ENCODE measurements around the gene XPC.

The XPC gene

GRCh38 chr3:14178247-14179113, at the start of gene XPC, which contains the start of gene LSM3:
XPC (minus strand) TSS chr3:14178601; CDS start chr3:14178568, 33 bp downstream.
LSM3 (plus strand) TSS chr3:14178817; CDS start chr3:14178861, 44 bp downstream.
- TF ChIP-seq CTCF (IDR thresholded peaks at IDR 0.05), result no peak

- TF ChIP-seq CTCF (IDR thresholded peaks at IDR 0.05), result no peak
Measured at GRCh38 chr3:14227856-14228255, 49.5 kb upstream of the XPC start.

GRCh38 chr3:14225421-14225820, 47.0 kb upstream of the XPC start:
- no peak for TF ChIP-seq CTCF (IDR thresholded peaks at IDR 0.05)

- TF ChIP-seq CTCF (IDR thresholded peaks at IDR 0.05), result no peak
Measured at GRCh38 chr3:14224895-14225294, 46.5 kb upstream of the XPC start.

GRCh38 chr3:14223595-14223994, 45.2 kb upstream of the XPC start:
- no peak for TF ChIP-seq CTCF (IDR thresholded peaks at IDR 0.05)

GRCh38 chr3:14222900-14223594, 44.6 kb upstream of the XPC start:
- no peak for TF ChIP-seq CTCF (IDR thresholded peaks at IDR 0.05)

GRCh38 chr3:14222457-14222856, 44.1 kb upstream of the XPC start:
- no peak for TF ChIP-seq CTCF (IDR thresholded peaks at IDR 0.05)

Measured in LNCAP (cell line).